ENCODE data around the gene RAP1A. TPM values are rescaled to one million over a fixed set of nuclear protein-coding genes. Genes with fewer than 3 reads are reported as not detected.

RAP1A gene
- total RNA-seq, 1 experiment from 2014 or later, result 55.3 TPM

- no peak for DNase-seq
- H3K79me2 ChIP-seq (ENCODE audit: low read length), result no peaks in the 10 kb centered on the region
- no peak overlapping the region for H3K27ac ChIP-seq (ENCODE audit: low read length)
- no peaks in the 10 kb centered on the region for H3K9me3 ChIP-seq (ENCODE audit: low read length)
- H2AFZ ChIP-seq (ENCODE audit: low read length), result no peak overlapping the region
- H3K4me1 ChIP-seq (ENCODE audit: low read length), result no peaks in the 10 kb centered on the region
- H4K20me1 ChIP-seq (ENCODE audit: insufficient read depth, low read depth, low read length), result no peaks in the 10 kb centered on the region
- H3K27me3 ChIP-seq (ENCODE audit: low read length), result no peaks in the 10 kb centered on the region
- H3K4me2 ChIP-seq (ENCODE audit: low read depth, low read length, poor library complexity, severe bottlenecking), result no peak overlapping the region
- H3K9me2 ChIP-seq (replicated peaks; ENCODE audit: insufficient read depth, low read length), result no peaks in the 10 kb centered on the region
- H3K36me3 ChIP-seq (ENCODE audit: insufficient read depth, low read length), result no peaks in the 10 kb centered on the region
- no peak overlapping the region for H3K4me3 ChIP-seq (ENCODE audit: low read length)
- H3K9ac ChIP-seq (ENCODE audit: low read length), result no peak overlapping the region
Observed at GRCh38 chr1:111582016-111582415, 37.6 kb upstream of the RAP1A start.

DNA sequence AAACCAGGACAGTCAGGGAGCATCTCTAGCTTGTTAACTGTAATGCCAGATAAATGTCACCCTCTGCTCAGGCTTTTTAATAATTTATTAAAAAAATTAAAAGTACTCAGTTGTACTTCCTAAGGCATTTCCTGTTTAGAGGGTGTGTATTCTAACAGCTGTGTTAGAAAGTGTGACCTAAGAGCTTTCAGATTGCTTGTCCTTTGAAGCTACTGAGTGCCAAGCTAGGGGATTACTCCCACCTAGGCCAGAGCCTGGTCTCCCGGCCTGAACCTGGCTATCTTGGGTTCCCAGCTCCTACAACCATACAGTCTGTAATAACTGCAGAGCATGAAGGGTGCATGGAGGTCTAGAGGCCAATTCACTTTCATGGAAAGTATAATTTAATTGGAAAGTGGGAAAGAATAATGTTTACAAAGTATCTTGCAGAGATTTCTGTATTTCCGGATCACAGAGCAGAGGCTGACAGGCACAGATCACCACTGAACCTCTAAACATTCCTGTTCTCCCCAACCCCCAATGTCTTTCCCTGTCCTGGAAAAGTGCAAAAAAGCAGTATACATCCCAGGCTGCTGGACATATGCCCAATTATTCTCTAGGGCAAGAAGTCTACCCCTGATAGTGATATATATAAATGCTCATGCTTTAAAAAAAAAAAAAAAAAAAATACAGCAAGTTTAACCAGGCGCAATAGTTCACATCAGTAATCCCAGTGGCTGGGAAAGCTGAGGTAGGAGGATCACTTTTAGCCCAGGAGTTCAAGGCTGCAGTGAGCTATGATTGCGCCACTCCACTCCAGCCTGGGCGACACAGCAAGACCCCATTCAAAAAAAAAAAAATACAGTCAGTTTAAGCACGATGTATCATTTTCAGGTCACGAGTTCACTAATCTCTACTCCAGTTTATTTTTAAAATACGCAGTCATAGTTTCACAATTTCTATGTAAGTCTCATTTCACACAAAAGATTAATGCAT, 36.7 kb upstream of the RAP1A start:
- no peak for DNase-seq
- Histone ChIP-seq H3K4me2 (ENCODE audit: low read depth, low read length, poor library complexity, severe bottlenecking) (no peak overlapping the region), H4K20me1 (ENCODE audit: insufficient read depth, low read depth, low read length) (no peaks in the 10 kb centered on the region), H2AFZ (ENCODE audit: low read length) (no peak overlapping the region), H3K9ac (ENCODE audit: low read length) (no peak overlapping the region), H3K27me3 (ENCODE audit: low read length) (no peaks in the 10 kb centered on the region), H3K9me3 (ENCODE audit: low read length) (no peaks in the 10 kb centered on the region), H3K4me1 (ENCODE audit: low read length) (peaks cover under 1% of the 10 kb centered on the region), H3K27ac (ENCODE audit: low read length) (no peak overlapping the region), H3K36me3 (ENCODE audit: insufficient read depth, low read length) (no peaks in the 10 kb centered on the region), H3K9me2 (replicated peaks; ENCODE audit: insufficient read depth, low read length) (no peaks in the 10 kb centered on the region), H3K79me2 (ENCODE audit: low read length) (no peaks in the 10 kb centered on the region), H3K4me3 (ENCODE audit: low read length) (no peak overlapping the region)

- H3K79me2 ChIP-seq (ENCODE audit: low read length), result no peaks in the 10 kb centered on the region
- no peaks in the 10 kb centered on the region for H3K9me2 ChIP-seq (replicated peaks; ENCODE audit: insufficient read depth, low read length)
- H2AFZ ChIP-seq (ENCODE audit: low read length), result no peak overlapping the region
- H3K9me3 ChIP-seq (ENCODE audit: low read length), result no peaks in the 10 kb centered on the region
- no peak overlapping the region for H3K9ac ChIP-seq (ENCODE audit: low read length)
- H3K27ac ChIP-seq (ENCODE audit: low read length), result no peak overlapping the region
- DNase-seq, result no peak
- no peak overlapping the region for H3K4me2 ChIP-seq (ENCODE audit: low read depth, low read length, poor library complexity, severe bottlenecking)
- H3K4me1 ChIP-seq (ENCODE audit: low read length), result peaks cover 8% of the 10 kb centered on the region
- H3K36me3 ChIP-seq (ENCODE audit: insufficient read depth, low read length), result no peaks in the 10 kb centered on the region
- H4K20me1 ChIP-seq (ENCODE audit: insufficient read depth, low read depth, low read length), result no peaks in the 10 kb centered on the region
- no peak overlapping the region for H3K4me3 ChIP-seq (ENCODE audit: low read length)
- H3K27me3 ChIP-seq (ENCODE audit: low read length), result no peaks in the 10 kb centered on the region
Observed at GRCh38 chr1:111585447-111586086, 34.0 kb upstream of the RAP1A start.

- H3K79me2 ChIP-seq (ENCODE audit: low read length), result no peaks in the 10 kb centered on the region
- no peaks in the 10 kb centered on the region for H3K9me3 ChIP-seq (ENCODE audit: low read length)
- no peaks in the 10 kb centered on the region for H3K9me2 ChIP-seq (replicated peaks; ENCODE audit: insufficient read depth, low read length)
- H3K27ac ChIP-seq (ENCODE audit: low read length), result no peak overlapping the region
- H3K36me3 ChIP-seq (ENCODE audit: insufficient read depth, low read length), result no peaks in the 10 kb centered on the region
- H4K20me1 ChIP-seq (ENCODE audit: insufficient read depth, low read depth, low read length), result no peaks in the 10 kb centered on the region
- no peak for DNase-seq
- H3K9ac ChIP-seq (ENCODE audit: low read length), result no peak overlapping the region
- H3K4me3 ChIP-seq (ENCODE audit: low read length), result no peak overlapping the region
- no peaks in the 10 kb centered on the region for H3K27me3 ChIP-seq (ENCODE audit: low read length)
- peaks cover 8% of the 10 kb centered on the region for H3K4me1 ChIP-seq (ENCODE audit: low read length)
- no peak overlapping the region for H3K4me2 ChIP-seq (ENCODE audit: low read depth, low read length, poor library complexity, severe bottlenecking)
- no peak overlapping the region for H2AFZ ChIP-seq (ENCODE audit: low read length)
Observed at GRCh38 chr1:111586112-111586511, 33.5 kb upstream of the RAP1A start.

DNA sequence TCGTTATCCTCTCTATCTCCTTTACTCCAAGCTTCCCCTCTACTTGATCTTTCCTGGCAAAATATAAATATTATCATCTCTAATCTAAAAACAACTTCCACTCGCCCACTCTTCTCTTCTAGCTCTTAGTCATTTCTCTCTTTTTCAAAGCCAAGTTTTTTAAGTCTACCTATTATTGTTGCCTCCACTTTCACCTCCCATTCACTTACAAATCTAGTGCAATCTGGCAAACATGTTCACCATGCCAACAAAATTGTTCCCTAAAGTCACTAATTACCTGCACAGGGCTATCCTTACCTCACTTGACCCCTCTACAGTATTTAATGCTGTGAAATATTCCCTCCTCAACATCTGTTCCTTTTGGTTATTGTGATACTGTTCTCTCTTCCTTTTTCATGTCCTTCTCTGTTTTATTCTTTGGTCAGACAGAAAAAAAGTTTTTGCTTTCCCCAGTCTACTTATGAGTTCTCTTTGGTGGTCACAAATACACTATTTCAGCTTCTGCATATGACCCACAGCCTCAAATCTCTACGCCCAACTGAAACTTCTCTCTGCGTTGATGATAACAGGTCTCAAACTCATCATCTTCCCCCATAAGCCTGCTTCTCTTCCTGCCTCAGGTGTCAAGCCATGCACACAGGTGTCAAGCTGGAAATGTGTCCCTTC, 31.9 kb upstream of the RAP1A start:
- H3K9me2 ChIP-seq (replicated peaks; ENCODE audit: insufficient read depth, low read length), result no peaks in the 10 kb centered on the region
- no peak overlapping the region for H3K4me2 ChIP-seq (ENCODE audit: low read depth, low read length, poor library complexity, severe bottlenecking)
- no peaks in the 10 kb centered on the region for H3K9me3 ChIP-seq (ENCODE audit: low read length)
- no peak for DNase-seq
- H3K9ac ChIP-seq (ENCODE audit: low read length), result no peak overlapping the region
- H3K4me1 ChIP-seq (ENCODE audit: low read length), result peaks cover 13% of the 10 kb centered on the region
- no peaks in the 10 kb centered on the region for H3K79me2 ChIP-seq (ENCODE audit: low read length)
- no peaks in the 10 kb centered on the region for H3K27me3 ChIP-seq (ENCODE audit: low read length)
- H3K27ac ChIP-seq (ENCODE audit: low read length), result no peak overlapping the region
- no peaks in the 10 kb centered on the region for H3K36me3 ChIP-seq (ENCODE audit: insufficient read depth, low read length)
- no peak overlapping the region for H3K4me3 ChIP-seq (ENCODE audit: low read length)
- H2AFZ ChIP-seq (ENCODE audit: low read length), result no peak overlapping the region
- H4K20me1 ChIP-seq (ENCODE audit: insufficient read depth, low read depth, low read length), result no peaks in the 10 kb centered on the region

DNA sequence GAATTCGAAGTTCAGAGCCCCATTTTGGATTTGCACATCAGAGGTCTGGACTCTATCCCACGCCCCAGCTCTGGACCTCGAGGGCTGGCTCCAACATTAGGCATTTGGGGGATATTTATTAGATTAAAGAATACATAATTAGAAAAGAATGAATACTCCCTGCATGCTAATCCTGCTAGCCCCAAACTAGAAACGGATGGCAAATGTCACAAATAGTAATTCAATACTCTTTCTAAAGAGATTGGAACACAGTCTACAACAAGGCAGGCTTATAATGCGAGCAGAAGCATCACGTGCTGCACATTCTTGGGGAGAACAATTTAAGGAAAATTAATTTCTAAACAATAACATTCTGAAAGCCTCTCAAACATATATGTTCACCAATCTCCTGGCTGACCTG, 27.7 kb upstream of the RAP1A start:
- H3K9ac ChIP-seq (ENCODE audit: low read length), result no peak overlapping the region
- no peaks in the 10 kb centered on the region for H3K9me3 ChIP-seq (ENCODE audit: low read length)
- H3K36me3 ChIP-seq (ENCODE audit: insufficient read depth, low read length), result no peaks in the 10 kb centered on the region
- no peaks in the 10 kb centered on the region for H3K9me2 ChIP-seq (replicated peaks; ENCODE audit: insufficient read depth, low read length)
- H2AFZ ChIP-seq (ENCODE audit: low read length), result no peak overlapping the region
- no peaks in the 10 kb centered on the region for H4K20me1 ChIP-seq (ENCODE audit: insufficient read depth, low read depth, low read length)
- no peaks in the 10 kb centered on the region for H3K27me3 ChIP-seq (ENCODE audit: low read length)
- H3K4me1 ChIP-seq (ENCODE audit: low read length), result peaks cover 27% of the 10 kb centered on the region
- DNase-seq, result no peak
- H3K4me2 ChIP-seq (ENCODE audit: low read depth, low read length, poor library complexity, severe bottlenecking), result no peak overlapping the region
- no peaks in the 10 kb centered on the region for H3K79me2 ChIP-seq (ENCODE audit: low read length)
- no peak overlapping the region for H3K27ac ChIP-seq (ENCODE audit: low read length)
- no peak overlapping the region for H3K4me3 ChIP-seq (ENCODE audit: low read length)

DNA sequence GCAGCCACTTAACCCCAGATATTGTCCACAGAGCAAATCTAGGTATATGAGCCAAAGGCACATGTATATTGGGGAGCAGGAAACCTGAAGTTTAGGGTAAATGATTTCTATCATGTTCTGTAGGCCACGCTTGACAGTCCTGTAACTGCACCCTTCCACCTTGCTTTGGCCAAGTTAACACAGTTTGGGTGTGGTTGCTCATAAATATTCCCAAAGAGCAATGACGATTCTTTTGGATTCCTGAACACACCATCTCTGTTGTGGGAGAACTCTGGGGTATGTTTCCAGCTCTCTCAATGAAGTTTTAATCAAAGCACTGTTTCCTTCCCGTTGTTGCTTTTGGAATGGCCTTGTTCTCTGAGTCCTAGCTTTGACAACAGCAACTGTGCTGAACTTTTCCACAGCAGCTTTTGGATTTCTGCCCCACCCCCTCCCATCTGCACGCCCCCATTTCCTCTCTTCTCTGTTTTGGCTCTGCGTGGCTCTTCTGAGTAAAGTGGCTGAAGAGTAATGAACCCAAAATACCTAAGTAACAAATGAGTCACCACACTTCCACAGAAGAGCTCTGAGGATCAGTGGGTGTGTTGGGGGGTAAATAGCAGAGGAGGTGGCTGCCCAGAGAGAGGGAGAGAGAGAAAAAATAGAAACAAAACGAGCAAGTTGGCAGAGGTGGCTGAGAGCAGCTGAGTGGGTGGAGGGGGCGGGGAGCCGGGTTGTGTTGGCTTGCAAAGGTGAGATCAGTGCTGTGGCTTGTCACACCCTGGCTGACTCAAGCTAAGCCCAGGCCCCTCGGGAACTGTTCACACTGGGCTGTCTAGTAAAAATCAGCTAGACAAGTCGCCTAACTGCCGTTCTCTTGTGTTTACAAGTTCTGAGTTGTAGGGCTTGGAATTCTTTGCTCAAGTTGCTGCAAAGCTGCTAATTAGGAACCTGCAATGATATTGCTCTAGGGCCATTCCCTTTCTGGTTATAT, 26.9 kb upstream of the RAP1A start:
- Histone ChIP-seq H2AFZ (ENCODE audit: low read length) (no peak overlapping the region), H3K79me2 (ENCODE audit: low read length) (no peaks in the 10 kb centered on the region), H3K4me3 (ENCODE audit: low read length) (peak overlapping the region; percentile 21; the same call in 1 of the 2 replicates), H3K4me2 (ENCODE audit: low read depth, low read length, poor library complexity, severe bottlenecking) (peak overlapping the region; percentile 50), H4K20me1 (ENCODE audit: insufficient read depth, low read depth, low read length) (no peaks in the 10 kb centered on the region), H3K4me1 (ENCODE audit: low read length) (peaks cover 32% of the 10 kb centered on the region), H3K27ac (ENCODE audit: low read length) (no peak overlapping the region), H3K9me3 (ENCODE audit: low read length) (no peaks in the 10 kb centered on the region), H3K9me2 (replicated peaks; ENCODE audit: insufficient read depth, low read length) (no peaks in the 10 kb centered on the region), H3K9ac (ENCODE audit: low read length) (peak overlapping the region; percentile 13; the same call in 1 of the 2 replicates), H3K36me3 (ENCODE audit: insufficient read depth, low read length) (no peaks in the 10 kb centered on the region), H3K27me3 (ENCODE audit: low read length) (no peaks in the 10 kb centered on the region)
- peak; percentile 84 for DNase-seq

Measured in Karpas-422 (cell line).